H9 (cell line): ENCODE measurements around the gene GHITM. TPM values are rescaled to one million over a fixed set of nuclear protein-coding genes. Genes with fewer than 3 reads are reported as not detected.

Experiments used
- DNase-seq: peaks from one replicate; pipeline ENCODE4 v3.0.0-alpha.2; 2017
- H2AFZ ChIP-seq: one replicate; pipeline ENCODE4 v1.6.1; 2013; ENCODE audit warnings: mild to moderate bottlenecking, low read length, control low read depth, moderate library complexity
- H2AK5ac ChIP-seq: 2 replicates; pipeline ENCODE4 v1.6.1; 2013; ENCODE audit warnings: low read length, control low read depth, mixed read lengths; ENCODE audit not compliant: insufficient read length
- H2BK120ac ChIP-seq: one replicate; pipeline ENCODE4 v1.6.1; 2013; ENCODE audit warnings: low read depth, mild to moderate bottlenecking, low read length, control low read depth, inconsistent platforms; ENCODE audit not compliant: poor library complexity, severe bottlenecking
- H2BK12ac ChIP-seq: 2 replicates; pipeline ENCODE4 v1.6.1; 2013; ENCODE audit warnings: low read length, control low read depth, mixed read lengths, low read depth; ENCODE audit not compliant: insufficient read length
- H2BK15ac ChIP-seq: 2 replicates; pipeline ENCODE4 v1.6.1; 2013; ENCODE audit warnings: low read depth, low read length, control low read depth
- H2BK20ac ChIP-seq: one replicate; pipeline ENCODE4 v1.6.1; 2013; ENCODE audit warnings: low read depth, mild to moderate bottlenecking, low read length, control low read depth, inconsistent platforms; ENCODE audit not compliant: poor library complexity, severe bottlenecking
- H2BK5ac ChIP-seq: 2 replicates; pipeline ENCODE4 v1.6.1; 2013; ENCODE audit warnings: low read length, control low read depth, mixed read lengths; ENCODE audit not compliant: insufficient read length
- H3K14ac ChIP-seq: 2 replicates; pipeline ENCODE4 v1.6.1; 2013; ENCODE audit warnings: low read length, control low read depth; ENCODE audit not compliant: insufficient read depth
- H3K18ac ChIP-seq: 2 replicates; pipeline ENCODE4 v1.6.1; 2013; ENCODE audit warnings: low read depth, mild to moderate bottlenecking, mixed read lengths, low read length, control low read depth; ENCODE audit not compliant: insufficient read length
- H3K23ac ChIP-seq: 2 replicates; pipeline ENCODE4 v1.6.1; 2013; ENCODE audit warnings: low read length, control low read depth, mixed read lengths, low read depth; ENCODE audit not compliant: insufficient read length
- H3K23me2 ChIP-seq: 2 replicates; pipeline ENCODE4 v1.6.1; 2013; ENCODE audit warnings: low read depth, mild to moderate bottlenecking, mixed read lengths, low read length, control low read depth; ENCODE audit not compliant: insufficient read length, poor library complexity, severe bottlenecking
- H3K27ac ChIP-seq: 2 replicates; pipeline ENCODE4 v1.5.1; 2013; ENCODE audit warnings: low read length, control low read depth, mixed read lengths, low read depth; ENCODE audit not compliant: insufficient read length
- H3K27me3 ChIP-seq: 2 replicates; pipeline ENCODE4 v1.6.1; 2013; ENCODE audit warnings: low read length, control low read depth, inconsistent platforms; ENCODE audit not compliant: insufficient read depth
- H3K4ac ChIP-seq: 2 replicates; pipeline ENCODE4 v1.6.1; 2013; ENCODE audit warnings: low read depth, mild to moderate bottlenecking, control low read depth, inconsistent platforms, low read length, moderate library complexity
- H3K4me1 ChIP-seq: 2 replicates; pipeline ENCODE4 v1.6.1; 2013; ENCODE audit warnings: low read length, control low read depth, inconsistent platforms; ENCODE audit not compliant: insufficient read depth
- H3K4me2 ChIP-seq: 2 replicates; pipeline ENCODE4 v1.6.1; 2013; ENCODE audit warnings: low read length, control low read depth, mixed read lengths; ENCODE audit not compliant: insufficient read length, insufficient read depth
- H3K56ac ChIP-seq: 2 replicates; pipeline ENCODE4 v1.6.1; 2013; ENCODE audit warnings: low read depth, mild to moderate bottlenecking, mixed read lengths, low read length, control low read depth; ENCODE audit not compliant: insufficient read length
- H3K79me1 ChIP-seq: 2 replicates; pipeline ENCODE4 v1.6.1; 2013; ENCODE audit warnings: low read depth, mild to moderate bottlenecking, moderate library complexity, low read length, control low read depth, inconsistent platforms; ENCODE audit not compliant: insufficient read depth, poor library complexity, severe bottlenecking
- H3K79me2 ChIP-seq: 2 replicates; pipeline ENCODE4 v1.6.1; 2013; ENCODE audit warnings: low read length, control low read depth, inconsistent platforms; ENCODE audit not compliant: insufficient read depth
- H3K9ac ChIP-seq: 2 replicates; pipeline ENCODE4 v1.6.1; 2013; ENCODE audit warnings: low read length, control low read depth, mixed read lengths; ENCODE audit not compliant: insufficient read length; ENCODE audit errors: extremely low read depth
- H3K9me3 ChIP-seq: one replicate; pipeline ENCODE4 v1.6.1; 2013; ENCODE audit warnings: low read depth, low read length, inconsistent platforms; ENCODE audit not compliant: control insufficient read depth
- H3T11ph ChIP-seq: one replicate; pipeline ENCODE4 v1.6.1; 2013; ENCODE audit warnings: mild to moderate bottlenecking, low read length, control low read depth, inconsistent platforms
- H4K20me1 ChIP-seq: one replicate; pipeline ENCODE4 v1.6.1; 2013; ENCODE audit not compliant: control insufficient read depth, insufficient read length, insufficient read depth
- H4K5ac ChIP-seq: 2 replicates; pipeline ENCODE4 v1.6.1; 2013; ENCODE audit warnings: low read depth, mild to moderate bottlenecking, mixed read lengths, low read length, control low read depth; ENCODE audit not compliant: insufficient read length
- H4K8ac ChIP-seq: replicated peaks from 2 replicates; pipeline ENCODE4 v1.6.1; 2013; ENCODE audit warnings: low read length, control low read depth, mixed read lengths, low read depth; ENCODE audit not compliant: insufficient read length
- H4K91ac ChIP-seq: 2 replicates; pipeline ENCODE4 v1.6.1; 2013; ENCODE audit warnings: low read depth, mild to moderate bottlenecking, moderate library complexity, mixed read lengths, low read length, control low read depth; ENCODE audit not compliant: insufficient read length
- H3K27ac Mint-ChIP-seq, 3 experiments: 2 replicates in 2 of 3; 3 replicates in 1 of 3; pipeline ENCODE4 v1.8.0; 2020 to 2021; ENCODE audit warnings: mixed read lengths in 3 of 3, mild to moderate bottlenecking in 1 of 3, moderate library complexity in 1 of 3
- H3K27me3 Mint-ChIP-seq: 2 replicates; pipeline ENCODE4 v1.8.0; 2021; ENCODE audit warnings: low read depth, mild to moderate bottlenecking, moderate library complexity, mixed read lengths
- H3K36me3 Mint-ChIP-seq, 3 experiments: 2 replicates in 2 of 3; 3 replicates in 1 of 3; pipeline ENCODE4 v1.8.0; 2020 to 2021; ENCODE audit warnings: low read depth in 3 of 3, mixed read lengths in 3 of 3; ENCODE audit not compliant: insufficient read depth in 1 of 3
- H3K4me1 Mint-ChIP-seq, 2 experiments: 2 replicates each; pipeline ENCODE4 v1.8.0; 2020; ENCODE audit warnings: mixed read lengths in 2 of 2
- H3K4me3 Mint-ChIP-seq, 2 experiments: 2 replicates in 1 of 2; 3 replicates in 1 of 2; pipeline ENCODE4 v1.8.0; 2020 to 2021; ENCODE audit warnings: mild to moderate bottlenecking in 2 of 2, mixed read lengths in 2 of 2, moderate library complexity in 1 of 2
- H3K9me3 Mint-ChIP-seq, 2 experiments: 2 replicates in 1 of 2; 3 replicates in 1 of 2; pipeline ENCODE4 v1.8.0; 2020; ENCODE audit warnings: mild to moderate bottlenecking in 2 of 2, mixed read lengths in 2 of 2, moderate library complexity in 1 of 2
- WGBS: extraction: QIAGEN DNeasy Blood & Tissue Kit; methylation state at CpG from one replicate; pipeline ENCODE4 v1.1.7; 2013; ENCODE audit warnings: missing lambda C conversion rate, low lambda C conversion rate, mixed read lengths; ENCODE audit not compliant: insufficient read length; ENCODE audit errors: extremely low coverage; 5-methylcytosine and 5-hydroxymethylcytosine counted together
- total RNA-seq: library from RNA; stranded (reverse); gene quantifications from 2 replicates; pipeline ENCODE4 v1.2.1, GENCODE V29; 2021
- TF ChIP-seq, protein P1 (sequence below): fragments of 200-600 bp; sonication (generic); conservative IDR thresholded peaks from 3 replicates; pipeline ENCODE4 v1.8.0; 2021; ENCODE audit warnings: antibody characterized with exemption, mild to moderate bottlenecking

GHITM gene
- total RNA-seq, 1 experiment from 2014 or later: 95.6 TPM

DNA sequence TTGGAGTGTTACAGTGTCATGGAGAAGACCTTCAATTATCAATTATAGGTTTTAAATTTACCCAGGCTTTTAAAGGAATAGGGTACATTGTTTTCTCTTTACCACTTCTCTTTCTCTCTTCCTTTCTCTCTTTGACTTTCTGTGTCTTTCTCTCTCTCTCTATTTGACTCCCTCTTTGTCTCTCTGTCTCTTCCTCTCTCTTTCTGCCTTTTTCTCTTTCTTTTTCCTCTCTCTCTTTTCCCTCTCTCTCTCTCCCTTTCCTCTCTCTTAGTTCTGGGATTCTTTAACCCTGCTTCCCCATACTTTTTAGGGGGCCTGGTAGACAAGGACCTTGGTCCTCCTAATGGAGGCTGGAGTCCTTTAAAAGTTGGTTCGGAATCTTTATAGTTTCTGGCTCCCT is 15.9 kb upstream of the GHITM start:
- no CpG with 5 or more reads among the region's 1 CpG for WGBS
- no peak overlapping the region for H3K14ac ChIP-seq

More for the DNA sequence above, 15.9 kb upstream of the GHITM start:
- Histone ChIP-seq H3K23ac (no peak overlapping the region), H4K20me1 (no peaks in the 10 kb centered on the region), H4K5ac (no peak overlapping the region), H2BK120ac (no peak overlapping the region), H4K8ac (no peak overlapping the region), H3K4ac (no peak overlapping the region), H2BK12ac (no peak overlapping the region), H2BK5ac (no peak overlapping the region), H3K27me3 (no peaks in the 10 kb centered on the region), H3K79me1 (no peaks in the 10 kb centered on the region), H3K18ac (no peak overlapping the region), H3K9ac (no peak overlapping the region), H4K91ac (no peak overlapping the region), H3K4me1 (no peaks in the 10 kb centered on the region; the same call in 1 of the 2 replicates), H3K9me3 (peaks cover 12% of the 10 kb centered on the region), H3K27ac (no peak overlapping the region), H2AFZ (no peak overlapping the region), H3K4me2 (no peak overlapping the region), H2AK5ac (no peak overlapping the region), H3K23me2 (no peaks in the 10 kb centered on the region), H3T11ph (no peak overlapping the region), H3K56ac (no peak overlapping the region), H2BK15ac (no peak overlapping the region), H3K79me2 (no peaks in the 10 kb centered on the region), H2BK20ac (no peak overlapping the region)
- Mint-ChIP-seq H3K27me3 (peaks cover under 1% of the 10 kb centered on the region; the same call in 1 of the 2 replicates), H3K4me3 (no peak overlapping the region), H3K9me3 (peaks cover 24% of the 10 kb centered on the region in 2 experiments), H3K4me1 (peaks cover 6 to 12% of the 10 kb centered on the region in 2 experiments), H3K36me3 (peaks cover 0 to 12% (median 2%) of the 10 kb centered on the region in 3 experiments; a peak in 3 of 7 replicates), H3K27ac (no peak overlapping the region)
- TF ChIP-seq, protein P1, sequence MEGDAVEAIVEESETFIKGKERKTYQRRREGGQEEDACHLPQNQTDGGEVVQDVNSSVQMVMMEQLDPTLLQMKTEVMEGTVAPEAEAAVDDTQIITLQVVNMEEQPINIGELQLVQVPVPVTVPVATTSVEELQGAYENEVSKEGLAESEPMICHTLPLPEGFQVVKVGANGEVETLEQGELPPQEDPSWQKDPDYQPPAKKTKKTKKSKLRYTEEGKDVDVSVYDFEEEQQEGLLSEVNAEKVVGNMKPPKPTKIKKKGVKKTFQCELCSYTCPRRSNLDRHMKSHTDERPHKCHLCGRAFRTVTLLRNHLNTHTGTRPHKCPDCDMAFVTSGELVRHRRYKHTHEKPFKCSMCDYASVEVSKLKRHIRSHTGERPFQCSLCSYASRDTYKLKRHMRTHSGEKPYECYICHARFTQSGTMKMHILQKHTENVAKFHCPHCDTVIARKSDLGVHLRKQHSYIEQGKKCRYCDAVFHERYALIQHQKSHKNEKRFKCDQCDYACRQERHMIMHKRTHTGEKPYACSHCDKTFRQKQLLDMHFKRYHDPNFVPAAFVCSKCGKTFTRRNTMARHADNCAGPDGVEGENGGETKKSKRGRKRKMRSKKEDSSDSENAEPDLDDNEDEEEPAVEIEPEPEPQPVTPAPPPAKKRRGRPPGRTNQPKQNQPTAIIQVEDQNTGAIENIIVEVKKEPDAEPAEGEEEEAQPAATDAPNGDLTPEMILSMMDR: no peak
- DNase-seq: no peak
